Aorta (tissue), 5 donors: ENCODE data around the gene SH2D6. TPM values are rescaled to one million over a fixed set of nuclear protein-coding genes. Genes with fewer than 3 reads are reported as not detected.
A peak's percentile ranks its signal among the peaks of the same experiment; 100 is the strongest.

Experiments
- ATAC-seq: fragments of 200-7000 bp; cut with Tn5 transposase; one replicate; pipeline ENCODE4 v1.9.1; 2022; ENCODE audit warnings: moderate library complexity; ENCODE audit not compliant: low FRiP score
- DNase-seq, 2 donors: peaks; one replicate each; pipeline ENCODE4 v3.0.0-alpha.2; 2020
- H3K27ac ChIP-seq, 2 donors: one replicate each; pipeline ENCODE4 v1.5.1; 2013; ENCODE audit warnings: low read length in 2 of 2, mild to moderate bottlenecking in 2 of 2, moderate library complexity in 2 of 2, control low read depth in 1 of 2, inconsistent platforms in 1 of 2, low read depth in 1 of 2
- H3K27me3 ChIP-seq, 2 donors: one replicate each; pipeline ENCODE4 v1.6.1; 2013; ENCODE audit warnings: control low read depth in 1 of 2, low read length in 1 of 2, mild to moderate bottlenecking in 1 of 2, moderate library complexity in 1 of 2; ENCODE audit not compliant: insufficient read depth in 2 of 2, control insufficient read depth in 1 of 2
- H3K36me3 ChIP-seq, 2 donors: one replicate each; pipeline ENCODE4 v1.6.1; 2013; ENCODE audit warnings: control low read depth in 1 of 2, low read length in 1 of 2, mild to moderate bottlenecking in 1 of 2; ENCODE audit not compliant: insufficient read depth in 2 of 2, control insufficient read depth in 1 of 2
- H3K4me1 ChIP-seq, 2 donors: one replicate each; pipeline ENCODE4 v1.6.1; 2013; ENCODE audit warnings: low read length in 2 of 2, control low read depth in 1 of 2, mild to moderate bottlenecking in 1 of 2, moderate library complexity in 1 of 2; ENCODE audit not compliant: insufficient read depth in 2 of 2, control insufficient read depth in 1 of 2
- H3K4me3 ChIP-seq, 2 donors: one replicate each; pipeline ENCODE4 v1.5.1; 2013; ENCODE audit warnings: low read length in 2 of 2, control low read depth in 1 of 2, mild to moderate bottlenecking in 1 of 2
- H3K9me3 ChIP-seq: one replicate; pipeline ENCODE4 v1.6.1; 2013; ENCODE audit warnings: mild to moderate bottlenecking, low read length; ENCODE audit not compliant: control insufficient read depth
- WGBS, 2 donors: extraction: QIAGEN DNeasy Blood & Tissue Kit; methylation state at CpG; one replicate each; pipeline ENCODE4 v1.1.7; 2013; 5-methylcytosine and 5-hydroxymethylcytosine counted together
- intact Hi-C, 2 donors: fragments of 100-400 bp; cut with DNase I; formaldehyde crosslinking; loops; one replicate each; pipeline versions ENCODE4 v1.14.2 to v1.15.0; 2022
- polyA plus RNA-seq, 2 donors: library from polyadenylated mRNA; stranded (reverse); fragments of 200-250 nt; gene quantifications; one replicate each; pipeline ENCODE4 v1.2.3, GENCODE V29; 2013
- total RNA-seq, 2 donors: library from RNA; stranded (reverse); fragmentation: NEBNext Ultra II Directional; extraction: Animal tissue kit (Norgen Biotek cat#: 25700); gene quantifications; one replicate each; pipeline ENCODE4 v1.2.1, GENCODE V29; 2021
- donor health status: healthy with polysubstance abuse.
- donor health status: Bipolar disorder and iron deficiency.
- donor health status: DM: no; HTN: no; CAD: no.
- donor health status: DM: no; HTN: no; CAD: no.
- donor health status: DM: yes; HTN: yes; CAD: no.

SH2D6 gene
- total and polyA plus RNA-seq, 4 donors: 1.5 TPM; not detected in 3

DNA sequence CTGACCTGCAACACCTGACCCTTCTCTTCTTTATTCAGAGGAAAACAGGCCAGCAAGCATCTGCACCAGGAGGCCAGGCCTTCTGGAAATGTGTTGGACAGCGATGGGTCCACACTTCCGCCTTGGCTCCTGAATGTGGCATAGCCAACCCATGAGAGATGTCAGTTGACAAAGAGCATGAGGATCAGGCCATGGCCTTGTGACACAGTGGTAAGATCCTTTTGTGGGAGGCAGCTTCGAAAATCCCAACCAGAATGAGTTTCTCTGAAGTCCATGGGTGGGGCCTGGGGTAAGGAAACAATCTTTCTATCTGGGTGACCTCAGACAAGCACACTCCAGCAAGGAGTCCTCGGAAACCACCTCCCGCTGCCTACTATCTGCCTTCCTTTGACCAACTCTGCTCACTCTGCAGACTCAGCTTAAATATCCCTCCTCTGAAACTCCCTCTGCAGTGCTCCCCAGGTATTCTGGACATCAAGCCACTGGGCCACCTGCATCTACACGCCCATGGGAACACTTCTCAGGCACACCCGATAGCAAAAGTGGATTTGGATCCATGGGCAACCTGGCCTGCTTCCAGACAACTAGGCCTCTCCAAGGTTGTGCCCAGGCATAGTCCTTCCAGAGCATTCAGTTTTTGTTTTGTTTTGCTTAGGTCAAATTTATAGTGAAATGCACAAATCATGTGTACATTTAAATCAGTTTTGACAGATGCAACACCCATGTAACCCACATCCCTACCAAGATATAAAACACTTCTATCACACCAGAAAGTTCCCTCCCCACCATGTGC, 3.6 kb upstream of the SH2D6 start:
- intact Hi-C loops: no loop called here
- no peak for ATAC-seq
- WGBS, 2 donors: 90 to 92% methylated on average over 7 of the region's 7 CpGs
- Histone ChIP-seq H3K27ac (no peak overlapping the region), H3K4me1 (no peaks in the 10 kb centered on the region), H3K9me3 (no peaks in the 10 kb centered on the region), H3K36me3 (no peaks in the 10 kb centered on the region), H3K27me3 (no peaks in the 10 kb centered on the region), H3K4me3 (no peak overlapping the region)
- DNase-seq: no peak

GRCh38 chr2:85415980-85416650, 2.4 kb upstream of the SH2D6 start:
- no peaks in the 10 kb centered on the region for H3K9me3 ChIP-seq
- no peaks in the 10 kb centered on the region for H3K4me1 ChIP-seq

DNA sequence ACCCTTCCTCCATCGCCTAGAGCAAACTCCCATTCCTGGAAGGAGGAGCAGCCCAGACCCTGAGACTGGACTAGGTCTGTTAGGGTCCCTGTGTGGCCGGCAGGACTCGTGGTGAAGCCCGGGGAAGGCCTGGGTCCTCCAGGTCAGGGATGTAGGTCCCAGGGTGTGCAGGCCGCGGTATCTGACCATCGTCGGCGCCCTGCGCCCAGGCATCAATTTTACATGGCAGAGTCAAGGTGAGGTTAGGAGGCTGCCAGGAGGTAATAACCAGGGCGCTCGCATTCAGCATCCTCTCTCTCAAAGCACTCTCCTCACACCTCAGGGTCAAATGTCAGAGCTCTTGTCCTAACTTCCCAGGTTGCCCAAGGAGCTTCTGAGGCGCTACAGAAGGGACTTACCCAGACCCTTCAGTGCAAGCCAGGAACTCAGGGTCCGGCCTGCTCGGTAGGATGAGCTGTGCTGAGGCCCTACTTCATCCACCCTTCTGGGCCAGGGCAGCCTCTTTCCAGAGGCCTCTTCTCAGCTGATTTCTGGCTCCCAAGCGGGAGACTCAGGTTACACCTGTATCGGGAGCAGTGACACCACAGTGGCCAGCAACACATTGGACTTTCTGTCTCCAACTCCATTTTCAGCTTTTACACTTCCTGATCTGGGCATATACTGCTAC, 628 bp downstream of the SH2D6 start:
- Histone ChIP-seq H3K4me1 (no peaks in the 10 kb centered on the region), H3K36me3 (no peaks in the 10 kb centered on the region), H3K27ac (peak overlapping the region; percentile 38 to 68), H3K4me3 (peak overlapping the region; percentile 50 to 53), H3K9me3 (no peaks in the 10 kb centered on the region), H3K27me3 (no peaks in the 10 kb centered on the region)
- peak; percentile 1 for ATAC-seq
- WGBS, 2 donors: 58 to 63% methylated on average over 17 of the region's 17 CpGs
- DNase-seq: no peak
- intact Hi-C loops: no loop called here

More at GRCh38 chr2:85415980-85416650, 2.4 kb upstream of the SH2D6 start:
- Histone ChIP-seq H3K36me3 (no peaks in the 10 kb centered on the region), H3K4me3 (no peak overlapping the region), H3K27ac (no peak overlapping the region), H3K27me3 (no peaks in the 10 kb centered on the region)
- no peak for ATAC-seq
- DNase-seq: no peak
- intact Hi-C loops: no loop called here
- WGBS, 2 donors: 86 to 89% methylated on average over 12 of the region's 12 CpGs

DNA sequence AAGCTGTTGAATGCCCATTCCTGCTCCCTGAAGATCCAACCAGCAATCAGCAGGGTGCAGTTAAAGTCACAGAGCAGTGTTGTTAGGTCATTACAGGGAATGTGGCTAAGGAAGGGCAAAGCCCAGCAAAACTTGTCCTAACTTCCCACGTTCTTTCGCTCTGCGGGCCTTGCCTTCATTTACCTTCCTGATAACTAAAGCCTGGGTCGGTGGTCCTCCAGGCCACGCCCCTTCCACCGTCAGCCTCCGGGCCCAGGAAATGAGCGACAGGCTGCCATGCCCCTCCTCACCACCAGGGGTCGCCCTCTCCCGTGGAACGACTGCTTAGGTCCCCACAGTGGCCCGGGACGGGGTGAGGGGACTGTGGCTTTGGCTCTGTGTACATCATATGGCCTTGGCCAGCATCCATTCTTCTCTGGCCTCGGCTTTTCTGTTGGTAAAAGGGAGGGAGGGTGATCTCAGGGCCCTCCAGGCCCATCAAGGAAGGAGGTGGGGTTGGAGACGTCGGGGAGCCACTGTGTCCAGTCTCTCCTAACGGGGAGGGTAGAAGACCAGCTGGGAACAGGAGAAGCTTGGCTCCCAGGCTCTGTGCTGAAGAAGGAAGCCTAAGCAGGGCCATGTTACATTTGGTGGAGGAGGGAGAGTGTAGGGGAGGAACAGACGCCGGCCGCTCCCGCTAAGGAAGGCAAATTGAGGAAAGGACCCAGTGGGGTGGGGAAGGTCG, 2.2 kb downstream of the SH2D6 start:
- Histone ChIP-seq H3K4me3 (no peak overlapping the region), H3K9me3 (no peaks in the 10 kb centered on the region), H3K36me3 (no peaks in the 10 kb centered on the region), H3K27ac (peak overlapping the region in 1 of 2 donors; percentile 19), H3K4me1 (no peaks in the 10 kb centered on the region), H3K27me3 (no peaks in the 10 kb centered on the region)
- 15 to 17% methylated on average over 22 of the region's 22 CpGs for WGBS, 2 donors
- peak; percentile 93 to 97 for DNase-seq
- intact Hi-C loops: loop anchor here (1.0 kb wide), 2 partner anchors 131 to 132 kb away; no protein-coding TSS in a partner anchor
- peak; percentile 92 for ATAC-seq

DNA sequence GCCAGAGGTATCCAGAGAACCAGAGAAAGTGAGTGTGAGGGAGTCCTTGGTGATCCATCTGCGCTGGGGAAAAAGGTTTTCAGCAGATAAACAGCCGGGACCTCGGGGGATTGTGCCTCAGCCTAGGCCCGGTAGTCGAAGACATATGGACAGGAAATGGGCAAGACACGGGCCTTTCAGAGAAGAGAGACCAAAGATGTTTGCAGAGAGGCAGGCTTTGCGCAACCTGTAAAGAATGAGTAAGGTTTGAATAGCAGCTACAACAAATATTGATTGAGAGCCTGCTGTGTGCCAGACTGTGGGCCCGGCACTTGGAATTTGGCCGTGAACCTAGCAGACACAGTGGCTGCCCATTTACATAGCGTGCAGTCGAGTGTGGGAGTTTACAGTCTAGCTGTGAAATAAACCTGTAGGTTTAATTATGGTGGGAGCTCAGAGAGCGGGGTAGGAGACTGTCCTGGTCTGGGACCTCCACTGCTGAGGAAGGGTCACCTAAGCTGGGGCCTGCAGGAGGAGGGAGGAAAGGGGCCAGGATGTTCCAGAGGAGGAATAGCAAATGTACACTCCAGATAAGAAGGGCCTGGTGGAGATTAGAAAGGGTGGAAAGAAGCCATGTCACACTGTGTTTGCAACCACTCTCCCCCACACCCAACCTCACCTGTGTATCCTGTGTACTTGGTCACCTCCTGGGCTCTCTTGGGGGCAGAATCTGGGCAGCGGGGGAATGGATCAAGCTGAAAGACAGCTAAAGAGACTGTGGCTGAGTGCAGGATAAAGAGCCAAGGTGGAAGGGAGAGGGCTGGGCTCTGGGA, 3.0 kb downstream of the SH2D6 start:
- intact Hi-C loops: loop anchor here in 1 of 2 donors (1.0 kb wide), 1 partner anchor 131 kb away; no protein-coding TSS in a partner anchor
- ATAC-seq (no peak), DNase-seq (no peak)
- H3K4me1 ChIP-seq: no peaks in the 10 kb centered on the region
- no peaks in the 10 kb centered on the region for H3K36me3 ChIP-seq
- H3K9me3 ChIP-seq: no peaks in the 10 kb centered on the region
- no peaks in the 10 kb centered on the region for H3K27me3 ChIP-seq
- WGBS, 2 donors: 66 to 67% methylated on average over 13 of the region's 13 CpGs
- no peak overlapping the region for H3K27ac ChIP-seq
- H3K4me3 ChIP-seq: no peak overlapping the region

GRCh38 chr2:85422072-85422457, 3.6 kb downstream of the SH2D6 start:
- no peaks in the 10 kb centered on the region for H3K9me3 ChIP-seq
- DNase-seq (no peak), ATAC-seq (no peak)
- intact Hi-C loops: no loop called here
- no peak overlapping the region for H3K4me3 ChIP-seq
- no peak overlapping the region for H3K27ac ChIP-seq
- H3K4me1 ChIP-seq: no peaks in the 10 kb centered on the region
- no peaks in the 10 kb centered on the region for H3K27me3 ChIP-seq
- WGBS, 2 donors: 92 to 98% methylated on average over 2 of the region's 2 CpGs
- no peaks in the 10 kb centered on the region for H3K36me3 ChIP-seq

- no peaks in the 10 kb centered on the region for H3K36me3 ChIP-seq
- ATAC-seq (no peak), DNase-seq (no peak)
- intact Hi-C loops: no loop called here
- H3K27ac ChIP-seq: no peak overlapping the region
- H3K4me1 ChIP-seq: no peaks in the 10 kb centered on the region
- H3K4me3 ChIP-seq: no peak overlapping the region
- 79 to 91% methylated on average over 5 of the region's 5 CpGs for WGBS, 2 donors
- H3K27me3 ChIP-seq: no peaks in the 10 kb centered on the region
- no peaks in the 10 kb centered on the region for H3K9me3 ChIP-seq
Measured at GRCh38 chr2:85423525-85423924, 5.0 kb downstream of the SH2D6 start.

GRCh38 chr2:85425588-85425987, 7.1 kb downstream of the SH2D6 start:
- Histone ChIP-seq H3K27ac (no peak overlapping the region), H3K36me3 (no peaks in the 10 kb centered on the region), H3K9me3 (no peaks in the 10 kb centered on the region), H3K27me3 (no peaks in the 10 kb centered on the region), H3K4me1 (no peaks in the 10 kb centered on the region), H3K4me3 (no peak overlapping the region)
- no peak for ATAC-seq
- intact Hi-C loops: no loop called here
- 81 to 90% methylated on average over 3 of the region's 3 CpGs for WGBS, 2 donors
- DNase-seq: no peak
